PC-3 (cell line): ENCODE results near the gene PLOD1.

ENCODE experiments used
- EZH2 ChIP-seq: fragments of 300-600 bp; sonication (generic); IDR thresholded peaks from one replicate; pipeline ENCODE4 v1.6.1; 2017; ENCODE audit warnings: antibody characterized with exemption, mild to moderate bottlenecking, low read length; ENCODE audit not compliant: unreplicated experiment
- TF ChIP-seq, protein P1 (sequence below): fragments of 300-600 bp; sonication (generic); conservative IDR thresholded peaks from 2 replicates; pipeline ENCODE4 v1.5.1; 2017; ENCODE audit warnings: antibody characterized with exemption, low read depth, mild to moderate bottlenecking, low read length

DNA sequence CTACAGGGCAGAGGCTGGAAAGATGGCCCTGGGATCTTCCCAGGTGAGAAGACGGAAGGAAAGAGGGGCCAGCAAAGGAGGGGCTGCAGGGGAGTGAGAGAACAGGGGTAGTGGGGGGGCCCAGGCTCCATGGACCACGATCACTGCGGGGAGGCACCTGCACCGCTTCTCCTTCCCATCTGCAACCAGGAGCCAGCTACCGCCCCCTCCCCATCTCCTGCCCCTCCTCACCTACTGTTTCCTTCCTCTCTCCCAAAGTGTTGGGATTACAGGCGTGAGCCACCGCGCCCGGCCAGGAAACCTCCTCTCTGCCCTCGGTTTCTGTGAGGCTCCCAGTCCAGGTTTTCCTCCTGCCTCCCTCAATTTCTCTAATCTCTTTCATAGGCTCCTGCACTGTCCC, 27.6 kb upstream of the PLOD1 start:
- TF ChIP-seq EZH2: no peak
- TF ChIP-seq, protein P1, sequence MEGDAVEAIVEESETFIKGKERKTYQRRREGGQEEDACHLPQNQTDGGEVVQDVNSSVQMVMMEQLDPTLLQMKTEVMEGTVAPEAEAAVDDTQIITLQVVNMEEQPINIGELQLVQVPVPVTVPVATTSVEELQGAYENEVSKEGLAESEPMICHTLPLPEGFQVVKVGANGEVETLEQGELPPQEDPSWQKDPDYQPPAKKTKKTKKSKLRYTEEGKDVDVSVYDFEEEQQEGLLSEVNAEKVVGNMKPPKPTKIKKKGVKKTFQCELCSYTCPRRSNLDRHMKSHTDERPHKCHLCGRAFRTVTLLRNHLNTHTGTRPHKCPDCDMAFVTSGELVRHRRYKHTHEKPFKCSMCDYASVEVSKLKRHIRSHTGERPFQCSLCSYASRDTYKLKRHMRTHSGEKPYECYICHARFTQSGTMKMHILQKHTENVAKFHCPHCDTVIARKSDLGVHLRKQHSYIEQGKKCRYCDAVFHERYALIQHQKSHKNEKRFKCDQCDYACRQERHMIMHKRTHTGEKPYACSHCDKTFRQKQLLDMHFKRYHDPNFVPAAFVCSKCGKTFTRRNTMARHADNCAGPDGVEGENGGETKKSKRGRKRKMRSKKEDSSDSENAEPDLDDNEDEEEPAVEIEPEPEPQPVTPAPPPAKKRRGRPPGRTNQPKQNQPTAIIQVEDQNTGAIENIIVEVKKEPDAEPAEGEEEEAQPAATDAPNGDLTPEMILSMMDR: no peak
